Hepatocyte (in vitro differentiated cells): ENCODE results near the gene TRMT61B.

Source experiments
- EZH2 ChIP-seq: fragments of 200-600 bp; sonication (generic); IDR thresholded peaks from 2 replicates; pipeline ENCODE4 v1.6.1; 2016; ENCODE audit warnings: antibody characterized with exemption, mild to moderate bottlenecking, borderline replicate concordance
- EZH2phosphoT487 ChIP-seq: fragments of 200-600 bp; sonication (generic); IDR thresholded peaks from one replicate; pipeline ENCODE4 v1.6.1; 2018; ENCODE audit warnings: antibody characterized with exemption, mild to moderate bottlenecking, low read depth, moderate library complexity; ENCODE audit not compliant: unreplicated experiment, severe bottlenecking
- TF ChIP-seq, protein P1 (sequence below): fragments of 200-600 bp; sonication (generic); IDR thresholded peaks from 2 replicates; pipeline ENCODE4 v1.5.1; 2016; ENCODE audit warnings: antibody characterized with exemption, mild to moderate bottlenecking; ENCODE audit not compliant: poor library complexity

DNA sequence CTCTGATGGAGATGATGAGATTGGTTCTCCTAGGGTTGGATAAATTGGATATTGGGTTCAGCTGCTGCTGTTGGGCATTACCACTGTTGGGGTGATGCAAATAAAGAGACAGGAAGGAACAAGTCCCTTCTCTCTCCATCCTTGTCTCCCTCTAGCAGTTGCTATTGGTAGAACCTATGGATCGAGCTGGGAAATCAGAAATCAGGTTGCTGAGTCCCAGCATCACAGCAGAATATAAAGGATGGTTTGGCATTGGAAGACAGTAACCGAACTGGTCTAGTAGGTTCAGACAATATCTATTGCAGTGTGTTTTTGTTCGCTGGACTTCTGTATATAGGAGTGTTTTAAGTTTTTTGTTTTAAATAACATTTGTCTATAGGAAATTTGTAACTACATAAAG lies 32.5 kb upstream of the TRMT61B start:
- TF ChIP-seq, protein P1, sequence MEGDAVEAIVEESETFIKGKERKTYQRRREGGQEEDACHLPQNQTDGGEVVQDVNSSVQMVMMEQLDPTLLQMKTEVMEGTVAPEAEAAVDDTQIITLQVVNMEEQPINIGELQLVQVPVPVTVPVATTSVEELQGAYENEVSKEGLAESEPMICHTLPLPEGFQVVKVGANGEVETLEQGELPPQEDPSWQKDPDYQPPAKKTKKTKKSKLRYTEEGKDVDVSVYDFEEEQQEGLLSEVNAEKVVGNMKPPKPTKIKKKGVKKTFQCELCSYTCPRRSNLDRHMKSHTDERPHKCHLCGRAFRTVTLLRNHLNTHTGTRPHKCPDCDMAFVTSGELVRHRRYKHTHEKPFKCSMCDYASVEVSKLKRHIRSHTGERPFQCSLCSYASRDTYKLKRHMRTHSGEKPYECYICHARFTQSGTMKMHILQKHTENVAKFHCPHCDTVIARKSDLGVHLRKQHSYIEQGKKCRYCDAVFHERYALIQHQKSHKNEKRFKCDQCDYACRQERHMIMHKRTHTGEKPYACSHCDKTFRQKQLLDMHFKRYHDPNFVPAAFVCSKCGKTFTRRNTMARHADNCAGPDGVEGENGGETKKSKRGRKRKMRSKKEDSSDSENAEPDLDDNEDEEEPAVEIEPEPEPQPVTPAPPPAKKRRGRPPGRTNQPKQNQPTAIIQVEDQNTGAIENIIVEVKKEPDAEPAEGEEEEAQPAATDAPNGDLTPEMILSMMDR: no peak
- TF ChIP-seq EZH2 (no peak), EZH2phosphoT487 (no peak)
